Small intestine (tissue), 7 donors: ENCODE data around the gene UBASH3A. TPM values are rescaled to one million over a fixed set of nuclear protein-coding genes. Genes with fewer than 3 reads are reported as not detected.

ENCODE experiments used
- DNase-seq, 2 donors: peaks; one replicate each; pipeline versions ENCODE4 v3.0.0 to v3.0.0-alpha.2; 2013
- FAIRE-seq: peaks from 2 replicates; lab custom pipeline; 2012; peaks lifted over from hg19 to GRCh38; lab: Jason Lieb, UNC
- H3K27ac ChIP-seq, 3 donors: one replicate each; pipeline ENCODE4 v1.5.1; 2013; ENCODE audit warnings: low read length in 2 of 3, mild to moderate bottlenecking in 2 of 3, control low read depth in 1 of 3, inconsistent platforms in 1 of 3, low read depth in 1 of 3, moderate library complexity in 1 of 3
- H3K27me3 ChIP-seq, 3 donors: one replicate each; pipeline ENCODE4 v1.6.1; 2013; ENCODE audit warnings: low read length in 3 of 3, inconsistent platforms in 1 of 3; ENCODE audit not compliant: control insufficient read depth in 3 of 3, insufficient read depth in 3 of 3
- H3K36me3 ChIP-seq, 3 donors: one replicate each; pipeline ENCODE4 v1.6.1; 2013; ENCODE audit warnings: low read length in 3 of 3, inconsistent platforms in 1 of 3, low read depth in 1 of 3, mild to moderate bottlenecking in 1 of 3, moderate library complexity in 1 of 3; ENCODE audit not compliant: control insufficient read depth in 3 of 3, insufficient read depth in 2 of 3
- H3K4me1 ChIP-seq, 3 donors: one replicate each; pipeline ENCODE4 v1.6.1; 2013; ENCODE audit warnings: low read length in 2 of 3, inconsistent platforms in 1 of 3, low read depth in 1 of 3, mild to moderate bottlenecking in 1 of 3, moderate library complexity in 1 of 3; ENCODE audit not compliant: control insufficient read depth in 3 of 3, insufficient read depth in 2 of 3
- H3K4me3 ChIP-seq, 3 donors: one replicate each; pipeline ENCODE4 v1.5.1; 2013; ENCODE audit warnings: low read length in 3 of 3, control low read depth in 1 of 3, inconsistent platforms in 1 of 3, low read depth in 1 of 3, mild to moderate bottlenecking in 1 of 3, moderate library complexity in 1 of 3
- H3K9me3 ChIP-seq, 2 donors: one replicate each; pipeline ENCODE4 v1.6.1; 2013; ENCODE audit warnings: low read depth in 1 of 2, low read length in 1 of 2; ENCODE audit not compliant: control insufficient read depth in 2 of 2, insufficient read depth in 1 of 2
- WGBS, 3 donors: extraction: QIAGEN DNeasy Blood & Tissue Kit; methylation state at CpG; one replicate each; pipeline ENCODE4 v1.1.7; 2013; 5-methylcytosine and 5-hydroxymethylcytosine counted together
- polyA plus RNA-seq, 4 donors: library from polyadenylated mRNA; stranded (reverse) in 3 of 4; unstranded in 1 of 4; fragments of 200-250 nt in 3 of 4; fragments of 120-200 nt in 1 of 4; gene quantifications; one replicate each; pipeline versions ENCODE4 v1.2.1 to v1.2.3, GENCODE V29; 2013
- donor health status: healthy with polysubstance abuse.
- donor health status: control.
- donor health status: control.
- donor health status: Bipolar disorder and iron deficiency.
- donor health status: healthy.

Gene UBASH3A
- polyA plus RNA-seq, 4 donors = 0.42 to 2.4 (median 0.76) TPM

- no peak for DNase-seq
- H3K9me3 ChIP-seq = no peaks in the 10 kb centered on the region
- 90 to 91% (median 90%) methylated on average over 15 of the region's 15 CpGs for WGBS, 3 donors
- FAIRE-seq = no peak
- H3K36me3 ChIP-seq = no peaks in the 10 kb centered on the region
- no peak overlapping the region for H3K4me3 ChIP-seq
- no peaks in the 10 kb centered on the region for H3K4me1 ChIP-seq
- H3K27me3 ChIP-seq = no peaks in the 10 kb centered on the region
- no peak overlapping the region for H3K27ac ChIP-seq
Observed at GRCh38 chr21:42443181-42443785, 39.6 kb downstream of the UBASH3A start.

GRCh38 chr21:42443876-42444744 is 40.4 kb downstream of the UBASH3A start:
- Histone ChIP-seq H3K27me3 (no peaks in the 10 kb centered on the region), H3K4me3 (no peak overlapping the region), H3K36me3 (no peaks in the 10 kb centered on the region), H3K9me3 (no peaks in the 10 kb centered on the region), H3K27ac (no peak overlapping the region), H3K4me1 (no peaks in the 10 kb centered on the region)
- WGBS, 3 donors = 83 to 86% (median 85%) methylated on average over 34 of the region's 34 CpGs
- FAIRE-seq = no peak
- no peak for DNase-seq

- Histone ChIP-seq H3K27me3 (no peaks in the 10 kb centered on the region), H3K4me3 (no peak overlapping the region), H3K27ac (no peak overlapping the region), H3K9me3 (no peaks in the 10 kb centered on the region), H3K36me3 (no peaks in the 10 kb centered on the region), H3K4me1 (peaks cover 0 to under 1% (median 0%) of the 10 kb centered on the region in 3 donors)
- 83 to 84% (median 83%) methylated on average over 10 of the region's 10 CpGs for WGBS, 3 donors
- FAIRE-seq (no peak), DNase-seq (no peak)
Observed at GRCh38 chr21:42444745-42445059, 41.0 kb downstream of the UBASH3A start.

- Histone ChIP-seq H3K9me3 (peaks cover 0 to 2% of the 10 kb centered on the region in 2 donors), H3K27me3 (no peaks in the 10 kb centered on the region), H3K4me1 (peaks cover 0 to 3% (median 0%) of the 10 kb centered on the region in 3 donors), H3K36me3 (no peaks in the 10 kb centered on the region), H3K4me3 (no peak overlapping the region), H3K27ac (no peak overlapping the region)
- FAIRE-seq (no peak), DNase-seq (no peak)
- 89 to 91% (median 90%) methylated on average over 7 of the region's 7 CpGs for WGBS, 3 donors
Observed at GRCh38 chr21:42445311-42445710, 41.6 kb downstream of the UBASH3A start.

- H3K4me3 ChIP-seq = no peak overlapping the region
- FAIRE-seq = no peak
- no peaks in the 10 kb centered on the region for H3K27me3 ChIP-seq
- peaks cover 0 to 7% (median 0%) of the 10 kb centered on the region in 3 donors for H3K4me1 ChIP-seq
- DNase-seq = no peak
- H3K27ac ChIP-seq = no peak overlapping the region
- H3K9me3 ChIP-seq = peaks cover 0 to 5% of the 10 kb centered on the region in 2 donors
- WGBS, 3 donors = 88 to 92% (median 92%) methylated on average over 4 of the region's 4 CpGs
- H3K36me3 ChIP-seq = no peaks in the 10 kb centered on the region
Observed at GRCh38 chr21:42446531-42446930, 42.8 kb downstream of the UBASH3A start.

GRCh38 chr21:42447182-42447581 is 43.5 kb downstream of the UBASH3A start:
- 80 to 86% (median 83%) methylated on average over 14 of the region's 14 CpGs for WGBS, 3 donors
- no peak for FAIRE-seq
- no peaks in the 10 kb centered on the region for H3K36me3 ChIP-seq
- H3K9me3 ChIP-seq = peaks cover 0 to 5% of the 10 kb centered on the region in 2 donors
- H3K27me3 ChIP-seq = no peaks in the 10 kb centered on the region
- peaks cover 0 to 7% (median 0%) of the 10 kb centered on the region in 3 donors for H3K4me1 ChIP-seq
- H3K4me3 ChIP-seq = no peak overlapping the region
- H3K27ac ChIP-seq = no peak overlapping the region
- no peak for DNase-seq

- 92 to 93% (median 93%) methylated on average over 10 of the region's 10 CpGs for WGBS, 3 donors
- no peak for DNase-seq
- Histone ChIP-seq H3K4me3 (no peak overlapping the region), H3K27me3 (no peaks in the 10 kb centered on the region), H3K36me3 (no peaks in the 10 kb centered on the region), H3K4me1 (peaks cover 0 to 10% (median 0%) of the 10 kb centered on the region in 3 donors), H3K9me3 (peaks cover 0 to 5% of the 10 kb centered on the region in 2 donors), H3K27ac (no peak overlapping the region)
- no peak for FAIRE-seq
Observed at GRCh38 chr21:42447732-42448131, 44.0 kb downstream of the UBASH3A start.

- peaks cover 0 to 5% of the 10 kb centered on the region in 2 donors for H3K9me3 ChIP-seq
- H3K27ac ChIP-seq = no peak overlapping the region
- H3K36me3 ChIP-seq = no peaks in the 10 kb centered on the region
- FAIRE-seq (no peak), DNase-seq (no peak)
- WGBS, 3 donors = 73 to 84% (median 83%) methylated on average over 3 of the region's 3 CpGs
- peaks cover 0 to 20% (median 0%) of the 10 kb centered on the region in 3 donors for H3K4me1 ChIP-seq
- no peak overlapping the region for H3K4me3 ChIP-seq
- no peaks in the 10 kb centered on the region for H3K27me3 ChIP-seq
Observed at GRCh38 chr21:42448686-42449085, 45.0 kb downstream of the UBASH3A start.
